Muscle of leg (tissue), 11 donors: Measurements from ENCODE around the gene CAPNS1. TPM values are rescaled to one million over a fixed set of nuclear protein-coding genes. Genes with fewer than 3 reads are reported as not detected.
A peak's percentile ranks its signal among the peaks of the same experiment; 100 is the strongest.
"Not testable (repeated sequence)": the region's sequence is repeated elsewhere in the genome, so short reads cannot be mapped to it uniquely, and the experiment has no call there.

Experiments
- DNase-seq: peaks from one replicate; pipeline ENCODE4 v3.0.0; 2013
- H3K27ac ChIP-seq: one replicate; pipeline ENCODE4 v1.5.1; 2013; ENCODE audit warnings: mild to moderate bottlenecking, low read length, control low read depth
- H3K27me3 ChIP-seq: one replicate; pipeline ENCODE4 v1.6.1; 2013; ENCODE audit warnings: low read length; ENCODE audit not compliant: control insufficient read depth, insufficient read depth
- H3K36me3 ChIP-seq: one replicate; pipeline ENCODE4 v1.6.1; 2013; ENCODE audit warnings: low read length; ENCODE audit not compliant: control insufficient read depth, insufficient read depth
- H3K4me1 ChIP-seq: one replicate; pipeline ENCODE4 v1.6.1; 2013; ENCODE audit warnings: low read length; ENCODE audit not compliant: control insufficient read depth, insufficient read depth
- H3K4me3 ChIP-seq: one replicate; pipeline ENCODE4 v1.5.1; 2013; ENCODE audit warnings: low read length, control low read depth
- H3K9me3 ChIP-seq: replicated peaks from 2 replicates; pipeline ENCODE4 v1.6.1; 2013; ENCODE audit warnings: low read depth, low read length; ENCODE audit not compliant: control insufficient read depth
- WGBS: methylation state at CpG from one replicate; pipeline ENCODE4 v1.1.5; 2013; ENCODE audit warnings: missing lambda C conversion rate; ENCODE audit not compliant: insufficient coverage; 5-methylcytosine and 5-hydroxymethylcytosine counted together
- polyA plus RNA-seq, 8 donors: library from polyadenylated mRNA; unstranded; fragments of 120-200 nt; gene quantifications; one replicate each; pipeline versions ENCODE4 v1.2.1 to v1.2.3, GENCODE V29; 2013; ENCODE audit warnings: inconsistent platforms in 1 of 8, low replicate concordance in 1 of 8; ENCODE audit not compliant: insufficient read length in 8 of 8, insufficient read depth in 1 of 8
- total RNA-seq: library from RNA; stranded (reverse); fragments of 120-200 nt; gene quantifications from one replicate; pipeline ENCODE4 v1.2.4, GENCODE V29; 2013

The CAPNS1 gene
- total and polyA plus RNA-seq, 9 donors = 342 to 602 (median 551) TPM

GRCh38 chr19:36131221-36131620, 8.6 kb upstream of the CAPNS1 start:
- 61% methylated on average over 5 of the region's 6 CpGs for WGBS
- H3K4me1 ChIP-seq = peaks cover 11% of the 10 kb centered on the region
- H3K9me3 ChIP-seq, H3K4me3 ChIP-seq, H3K27me3 ChIP-seq, H3K36me3 ChIP-seq, DNase-seq, H3K27ac ChIP-seq: not testable (repeated sequence)

- H3K9me3 ChIP-seq, H3K4me1 ChIP-seq, H3K36me3 ChIP-seq, H3K4me3 ChIP-seq, DNase-seq, H3K27me3 ChIP-seq, H3K27ac ChIP-seq: not testable (repeated sequence)
- 94% methylated on average over 2 of the region's 4 CpGs for WGBS
Measured at GRCh38 chr19:36134867-36135266, 5.0 kb upstream of the CAPNS1 start.

GRCh38 chr19:36136964-36137686, 2.7 kb upstream of the CAPNS1 start:
- no peak overlapping the region for H3K27ac ChIP-seq
- H3K27me3 ChIP-seq = no peaks in the 10 kb centered on the region
- H3K36me3 ChIP-seq = peaks cover 8% of the 10 kb centered on the region
- H3K4me1 ChIP-seq = peaks cover 19% of the 10 kb centered on the region
- no peak for DNase-seq
- 79% methylated on average over 8 of the region's 12 CpGs for WGBS
- H3K4me3 ChIP-seq = no peak overlapping the region
- H3K9me3 ChIP-seq = no peaks in the 10 kb centered on the region

GRCh38 chr19:36139120-36139472, 770 bp upstream of the CAPNS1 start:
- Histone ChIP-seq H3K27ac (peak overlapping the region; percentile 97), H3K9me3 (no peaks in the 10 kb centered on the region), H3K36me3 (peaks cover 21% of the 10 kb centered on the region), H3K27me3 (no peaks in the 10 kb centered on the region), H3K4me3 (peak overlapping the region; percentile 92), H3K4me1 (peaks cover 19% of the 10 kb centered on the region)
- WGBS = 9% methylated on average over 1 of the region's 7 CpGs
- no peak for DNase-seq

- 2% methylated on average over 20 of the region's 31 CpGs for WGBS
- peaks cover 33% of the 10 kb centered on the region for H3K36me3 ChIP-seq
- no peaks in the 10 kb centered on the region for H3K27me3 ChIP-seq
- peak overlapping the region; percentile 92 for H3K4me3 ChIP-seq
- peak overlapping the region; percentile 97 for H3K27ac ChIP-seq
- peak; percentile 85 for DNase-seq
- no peaks in the 10 kb centered on the region for H3K9me3 ChIP-seq
- H3K4me1 ChIP-seq = peaks cover 19% of the 10 kb centered on the region
Measured at GRCh38 chr19:36140304-36141038, 605 bp downstream of the CAPNS1 start.

GRCh38 chr19:36141039-36141927, 1.4 kb downstream of the CAPNS1 start:
- WGBS = 28% methylated on average over 28 of the region's 42 CpGs
- Histone ChIP-seq H3K4me3 (peak overlapping the region; percentile 92), H3K9me3 (no peaks in the 10 kb centered on the region), H3K4me1 (peaks cover 19% of the 10 kb centered on the region), H3K27me3 (no peaks in the 10 kb centered on the region), H3K27ac (peak overlapping the region; percentile 97), H3K36me3 (peaks cover 41% of the 10 kb centered on the region)
- DNase-seq = peak; percentile 84

- no peak overlapping the region for H3K27ac ChIP-seq
Measured at GRCh38 chr19:36142046-36142445, 2.2 kb downstream of the CAPNS1 start.

GRCh38 chr19:36142496-36142895, 2.6 kb downstream of the CAPNS1 start:
- Histone ChIP-seq H3K27ac (no peak overlapping the region), H3K4me3 (no peak overlapping the region), H3K4me1 (peaks cover 13% of the 10 kb centered on the region), H3K36me3 (peaks cover 51% of the 10 kb centered on the region), H3K27me3 (no peaks in the 10 kb centered on the region), H3K9me3 (no peaks in the 10 kb centered on the region)
- no peak for DNase-seq
- WGBS = 87% methylated on average over 9 of the region's 9 CpGs

More at GRCh38 chr19:36142046-36142445, 2.2 kb downstream of the CAPNS1 start:
- 81% methylated on average over 5 of the region's 14 CpGs for WGBS
- Histone ChIP-seq H3K27me3 (no peaks in the 10 kb centered on the region), H3K4me3 (no peak overlapping the region), H3K4me1 (peaks cover 14% of the 10 kb centered on the region), H3K36me3 (peaks cover 48% of the 10 kb centered on the region), H3K9me3 (no peaks in the 10 kb centered on the region)
- no peak for DNase-seq

GRCh38 chr19:36144624-36145023, 4.8 kb downstream of the CAPNS1 start:
- no peak overlapping the region for H3K4me3 ChIP-seq
- DNase-seq = no peak
- H3K27me3 ChIP-seq = no peaks in the 10 kb centered on the region
- peaks cover 9% of the 10 kb centered on the region for H3K4me1 ChIP-seq
- peaks cover 69% of the 10 kb centered on the region for H3K36me3 ChIP-seq
- no peak overlapping the region for H3K27ac ChIP-seq
- no peaks in the 10 kb centered on the region for H3K9me3 ChIP-seq
- WGBS = 100% methylated on average over 1 of the region's 6 CpGs
